ENCODE measurements around the gene PRKAR2A. TPM values are rescaled to one million over a fixed set of nuclear protein-coding genes. Genes with fewer than 3 reads are reported as not detected.
"Not testable (repeated sequence)": the region's sequence is repeated elsewhere in the genome, so short reads cannot be mapped to it uniquely, and the experiment has no call there.

Gene PRKAR2A
- total and polyA plus RNA-seq, 10 of the 15 experiments (the other 5 are each of a cell fraction or from before 2014, with no cell fraction given): 9.8 to 46.2 (median 13.2) TPM

DNA sequence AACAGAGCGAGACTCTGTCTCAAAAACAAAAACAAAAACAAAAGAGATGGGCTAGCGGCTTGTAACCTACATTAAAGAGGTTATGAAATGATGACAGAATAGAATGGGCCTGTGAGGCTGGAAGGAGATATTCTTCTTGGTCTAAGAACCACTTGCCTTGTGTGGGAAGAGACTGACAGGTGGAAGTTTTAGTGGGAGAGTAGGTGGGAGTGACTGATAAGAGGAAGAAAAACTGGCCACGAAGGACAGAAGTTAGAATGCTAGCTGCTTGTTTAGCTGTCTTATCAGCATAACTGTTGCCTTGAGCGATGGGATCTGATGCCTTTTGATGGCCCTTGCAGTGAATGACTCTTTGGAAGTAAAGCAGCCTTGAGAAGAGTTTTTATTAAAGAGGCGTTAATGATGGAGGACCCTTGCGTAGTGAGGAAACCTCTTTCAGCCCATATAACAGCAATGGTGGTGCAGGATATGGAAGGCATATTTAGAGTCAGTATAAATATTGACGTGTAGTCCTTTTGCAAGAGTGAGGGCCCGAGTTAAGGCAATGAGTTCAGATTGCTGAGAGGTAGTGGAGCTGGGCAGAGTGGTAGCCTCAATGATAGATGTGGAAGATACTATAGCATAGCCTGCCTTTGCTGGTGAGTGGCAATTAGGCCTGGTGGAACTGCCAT lies 122.4 kb downstream of the PRKAR2A start:
- 75% methylated on average over 8 of the region's 8 CpGs for WGBS (ENCODE audit: insufficient coverage, insufficient replicate concordance, low lambda C conversion rate, missing lambda C conversion rate)
- BruUV-seq (replicated peaks); H3K4me1 ChIP-seq (ENCODE audit: control insufficient read depth, insufficient read depth, low read length); ATAC-seq; H3K36me3 ChIP-seq (ENCODE audit: control insufficient read depth in 2 of 2, insufficient read depth in 2 of 2, low read length in 1 of 2); in situ Hi-C loops (cut with MboI); DNase-seq (ENCODE audit: low read depth, low spot score); intact Hi-C loops (cut with micrococcal nuclease; ENCODE audit: unreplicated experiment); FAIRE-seq; H3K4me3 ChIP-seq; H3K27me3 ChIP-seq (replicated peaks in 1 of 2; ENCODE audit: control insufficient read depth in 2 of 2, insufficient read depth in 2 of 2, low read length in 1 of 2); POLR2A ChIA-PET; H2AFZ ChIP-seq (ENCODE audit: control insufficient read depth, low read depth, low read length); H3K9me3 ChIP-seq (replicated peaks; ENCODE audit: control insufficient read depth, insufficient read depth, low read length); H3K79me2 ChIP-seq (ENCODE audit: control insufficient read depth, insufficient read depth, low read length); H4K20me1 ChIP-seq (ENCODE audit: control insufficient read depth, insufficient read depth); H3K4me2 ChIP-seq (ENCODE audit: control insufficient read depth, insufficient read depth); H3K27ac ChIP-seq (ENCODE audit: control insufficient read depth, insufficient read depth); H3K9ac ChIP-seq (ENCODE audit: control insufficient read depth, insufficient read depth, low read length); RAD21 ChIA-PET (ENCODE audit: unreplicated experiment): not testable (repeated sequence)
- SMC1A ChIA-PET (ENCODE audit: uncharacterized antibody, unreplicated experiment): interaction anchor here (1.0 kb wide), 1 partner anchor 304 kb away, joined by 3 read pairs; the partner anchor contains the start of gene IMPDH2
- CTCF ChIA-PET: interaction anchor here (0.7 to 1.6 kb wide), 6 partner anchors 8 to 289 kb away, joined by 3 to 4 read pairs (median 3); partner anchors contain the start of gene IP6K2

GRCh38 chr3:48723725-48724124 lies 123.9 kb downstream of the PRKAR2A start:
- ChIA-PET RAD21 (ENCODE audit: unreplicated experiment) (no interaction called here), SMC1A (ENCODE audit: uncharacterized antibody, unreplicated experiment) (no interaction called here), POLR2A (no interaction called here), CTCF (interaction anchor here (0.6 to 1.6 kb wide), 3 partner anchors 12 to 19 kb away, joined by 3 to 4 read pairs (median 3); no protein-coding TSS in a partner anchor)
- intact Hi-C loops (cut with micrococcal nuclease; ENCODE audit: unreplicated experiment): no loop called here
- Histone ChIP-seq H4K20me1 (ENCODE audit: control insufficient read depth, insufficient read depth) (no peaks in the 10 kb centered on the region), H3K27ac (ENCODE audit: control insufficient read depth, insufficient read depth) (no peak overlapping the region), H3K36me3 (ENCODE audit: control insufficient read depth in 2 of 2, insufficient read depth in 2 of 2, low read length in 1 of 2) (no peaks in the 10 kb centered on the region), H3K4me3 (no peak overlapping the region), H3K9me3 (replicated peaks; ENCODE audit: control insufficient read depth, insufficient read depth, low read length) (no peaks in the 10 kb centered on the region), H3K4me2 (ENCODE audit: control insufficient read depth, insufficient read depth) (no peak overlapping the region), H3K79me2 (ENCODE audit: control insufficient read depth, insufficient read depth, low read length) (no peaks in the 10 kb centered on the region), H3K4me1 (ENCODE audit: control insufficient read depth, insufficient read depth, low read length) (no peaks in the 10 kb centered on the region), H2AFZ (ENCODE audit: control insufficient read depth, low read depth, low read length) (no peak overlapping the region), H3K27me3 (replicated peaks in 1 of 2; ENCODE audit: control insufficient read depth in 2 of 2, insufficient read depth in 2 of 2, low read length in 1 of 2) (no peaks in the 10 kb centered on the region), H3K9ac (ENCODE audit: control insufficient read depth, insufficient read depth, low read length) (no peak overlapping the region)
- BruUV-seq (replicated peaks): no TSS peak
- in situ Hi-C loops (cut with MboI): no loop called here
- DNase-seq (ENCODE audit: low read depth, low spot score): no peak
- 23% methylated on average over 7 of the region's 7 CpGs for WGBS (ENCODE audit: insufficient coverage, insufficient replicate concordance, low lambda C conversion rate, missing lambda C conversion rate)
- no peak for FAIRE-seq
- no peak for ATAC-seq
- no peak for TF ChIP-seq BCL11A (IDR thresholded peaks at IDR 0.05; ENCODE audit: low read depth, low read length)
- TF ChIP-seq, protein P1, sequence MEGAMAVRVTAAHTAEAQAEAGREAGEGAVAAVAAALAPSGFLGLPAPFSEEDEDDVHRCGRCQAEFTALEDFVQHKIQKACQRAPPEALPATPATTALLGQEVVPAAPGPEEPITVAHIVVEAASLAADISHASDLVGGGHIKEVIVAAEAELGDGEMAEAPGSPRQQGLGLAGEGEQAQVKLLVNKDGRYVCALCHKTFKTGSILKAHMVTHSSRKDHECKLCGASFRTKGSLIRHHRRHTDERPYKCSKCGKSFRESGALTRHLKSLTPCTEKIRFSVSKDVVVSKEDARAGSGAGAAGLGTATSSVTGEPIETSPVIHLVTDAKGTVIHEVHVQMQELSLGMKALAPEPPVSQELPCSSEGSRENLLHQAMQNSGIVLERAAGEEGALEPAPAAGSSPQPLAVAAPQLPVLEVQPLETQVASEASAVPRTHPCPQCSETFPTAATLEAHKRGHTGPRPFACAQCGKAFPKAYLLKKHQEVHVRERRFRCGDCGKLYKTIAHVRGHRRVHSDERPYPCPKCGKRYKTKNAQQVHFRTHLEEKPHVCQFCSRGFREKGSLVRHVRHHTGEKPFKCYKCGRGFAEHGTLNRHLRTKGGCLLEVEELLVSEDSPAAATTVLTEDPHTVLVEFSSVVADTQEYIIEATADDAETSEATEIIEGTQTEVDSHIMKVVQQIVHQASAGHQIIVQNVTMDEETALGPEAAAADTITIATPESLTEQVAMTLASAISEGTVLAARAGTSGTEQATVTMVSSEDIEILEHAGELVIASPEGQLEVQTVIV (IDR thresholded peaks at IDR 0.05; ENCODE audit: borderline replicate concordance, partially characterized antibody): no peak
- TF ChIP-seq PKNOX1 (IDR thresholded peaks at IDR 0.05): no peak
- TF ChIP-seq RAD21 (IDR thresholded peaks at IDR 0.05; ENCODE audit: insufficient read depth, low read depth, low read length): no peak
- TF ChIP-seq, protein P2, sequence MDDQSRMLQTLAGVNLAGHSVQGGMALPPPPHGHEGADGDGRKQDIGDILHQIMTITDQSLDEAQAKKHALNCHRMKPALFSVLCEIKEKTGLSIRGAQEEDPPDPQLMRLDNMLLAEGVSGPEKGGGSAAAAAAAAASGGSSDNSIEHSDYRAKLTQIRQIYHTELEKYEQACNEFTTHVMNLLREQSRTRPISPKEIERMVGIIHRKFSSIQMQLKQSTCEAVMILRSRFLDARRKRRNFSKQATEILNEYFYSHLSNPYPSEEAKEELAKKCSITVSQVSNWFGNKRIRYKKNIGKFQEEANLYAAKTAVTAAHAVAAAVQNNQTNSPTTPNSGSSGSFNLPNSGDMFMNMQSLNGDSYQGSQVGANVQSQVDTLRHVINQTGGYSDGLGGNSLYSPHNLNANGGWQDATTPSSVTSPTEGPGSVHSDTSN (IDR thresholded peaks at IDR 0.05; ENCODE audit: insufficient replicate concordance, low read depth, low read length): no peak
- TF ChIP-seq TCF3 (IDR thresholded peaks at IDR 0.05; ENCODE audit: borderline replicate concordance, insufficient read depth, low read depth, low read length): no peak
- TF ChIP-seq WRNIP1 (IDR thresholded peaks at IDR 0.05; ENCODE audit: borderline replicate concordance, low read depth, low read length): no peak
- no peak for TF ChIP-seq PAX8 (IDR thresholded peaks at IDR 0.05)
- no peak for TF ChIP-seq JUNB (IDR thresholded peaks at IDR 0.05)
- no peak for TF ChIP-seq SMAD5 (IDR thresholded peaks at IDR 0.05; ENCODE audit: low read depth)
- no peak for TF ChIP-seq TCF7 (IDR thresholded peaks at IDR 0.05; ENCODE audit: borderline replicate concordance)
- no peak for TF ChIP-seq RCOR1 (conservative IDR thresholded peaks at IDR 0.05; ENCODE audit: low read depth, low read length)
- no peak for TF ChIP-seq HDAC6 (IDR thresholded peaks at IDR 0.05; ENCODE audit: unreplicated experiment)
